Prostate gland (tissue), 2 donors: ENCODE results near the gene TGFBR1. TPM values are rescaled to one million over a fixed set of nuclear protein-coding genes. Genes with fewer than 3 reads are reported as not detected.

Source experiments
- DNase-seq: peaks from one replicate; pipeline ENCODE4 v3.0.0-alpha.2; 2019; ENCODE audit warnings: low spot score
- H3K27ac ChIP-seq, 2 donors: fragments of 200-600 bp; sonication (generic); 2 replicates each; pipeline ENCODE4 v1.5.1; 2017 to 2019
- H3K27me3 ChIP-seq: fragments of 200-600 bp; sonication (generic); replicated peaks from 2 replicates; pipeline ENCODE4 v1.5.1; 2019; ENCODE audit not compliant: insufficient read depth
- H3K36me3 ChIP-seq, 2 donors: fragments of 200-600 bp; sonication (generic); 1 replicate in 1 of 2; 2 replicates in 1 of 2; pipeline versions ENCODE4 v1.5.1 to v1.8.1; 2017 to 2019
- H3K4me1 ChIP-seq: fragments of 200-600 bp; sonication (generic); replicated peaks from 2 replicates; pipeline ENCODE4 v1.5.1; 2019
- H3K4me3 ChIP-seq, 2 donors: fragments of 200-600 bp; sonication (generic); 2 replicates each; pipeline ENCODE4 v1.5.1; 2017 to 2019
- H3K9me3 ChIP-seq: fragments of 200-600 bp; sonication (generic); 2 replicates; pipeline ENCODE4 v1.5.1; 2017
- POLR2A ChIP-seq: fragments of 450-650 bp; IDR thresholded peaks from one replicate; pipeline ENCODE4 v1.6.1; 2016; ENCODE audit warnings: antibody characterized with exemption, mild to moderate bottlenecking
- POLR2AphosphoS5 ChIP-seq: sonication (generic); formaldehyde crosslinking; IDR thresholded peaks from one replicate; pipeline ENCODE4 v1.6.1; 2017; ENCODE audit warnings: antibody characterized with exemption
- WGBS: methylation state at CpG from one replicate; pipeline ENCODE4 v1.1.5; 2018; 5-methylcytosine and 5-hydroxymethylcytosine counted together
- intact Hi-C: fragments of 100-400 bp; cut with DNase I; formaldehyde crosslinking; loops from one replicate; pipeline ENCODE4 v1.14.2; 2022
- total RNA-seq, 2 donors: library from RNA; depleted of rRNA; stranded (reverse); fragments of >200 nt; gene quantifications; one replicate each; pipeline ENCODE4 v1.1.0, GENCODE V29; 2016
- TF ChIP-seq, protein P1 (sequence below), 4 experiments: fragments of 200-600 bp in 2 of 4; fragments of 450-650 bp in 2 of 4; sonication (generic) in 2 of 4; IDR thresholded peaks; 1 replicate in 3 of 4; 2 replicates in 1 of 4; pipeline ENCODE4 v1.5.1; 2016 to 2019; ENCODE audit warnings: antibody characterized with exemption in 4 of 4, mild to moderate bottlenecking in 2 of 4, moderate library complexity in 2 of 4

Gene TGFBR1
- total RNA-seq, 2 donors from 2014 or later, result 22.2 to 25.5 TPM

DNA sequence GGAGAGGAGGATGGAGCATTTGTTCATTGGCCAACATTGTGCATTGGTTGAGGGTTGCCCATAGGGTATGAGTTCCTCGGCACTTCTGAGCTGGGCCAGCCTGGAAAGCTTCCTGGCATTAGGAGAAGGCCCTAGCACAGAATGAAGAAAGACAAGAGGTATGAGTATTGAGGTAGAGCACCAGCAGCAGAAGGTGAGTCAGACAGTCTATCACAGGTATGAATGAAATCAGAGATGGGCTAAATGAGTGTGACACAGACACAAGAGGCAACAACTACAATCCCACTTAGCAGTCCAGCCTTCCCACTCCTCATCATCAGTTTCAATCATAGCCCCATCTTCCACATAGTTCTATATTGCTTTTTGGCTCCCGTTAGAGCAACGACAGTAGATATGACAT is 25.4 kb upstream of the TGFBR1 start:
- intact Hi-C loops, result no loop called here
- DNase-seq, result no peak
- WGBS, result 79% methylated on average over 3 of the region's 3 CpGs

DNA sequence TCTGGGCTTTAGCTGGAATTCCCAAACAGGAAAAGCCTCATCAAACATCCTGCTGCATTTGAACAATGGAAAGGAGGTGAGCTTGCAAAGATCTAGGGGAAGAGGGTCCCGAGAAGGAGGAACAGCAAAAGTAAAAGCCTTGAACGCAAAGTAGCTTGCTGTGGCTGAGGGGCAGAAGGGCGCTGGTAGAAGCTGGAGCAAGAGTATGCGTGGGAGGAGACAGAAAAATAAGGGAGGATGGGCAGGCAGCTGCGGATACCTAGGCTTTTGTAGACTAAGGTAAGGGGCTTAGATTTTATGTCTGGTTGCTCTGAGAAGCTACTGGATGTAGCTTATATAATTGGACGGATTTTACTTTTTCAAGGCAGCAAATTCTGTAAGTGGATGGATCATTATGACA is 21.9 kb upstream of the TGFBR1 start:
- H3K27me3 ChIP-seq, result no peaks in the 10 kb centered on the region
- DNase-seq, result no peak
- H3K36me3 ChIP-seq, result no peaks in the 10 kb centered on the region
- H3K27ac ChIP-seq, result no peak overlapping the region
- TF ChIP-seq POLR2AphosphoS5 (no peak), POLR2A (no peak)
- TF ChIP-seq, protein P1, sequence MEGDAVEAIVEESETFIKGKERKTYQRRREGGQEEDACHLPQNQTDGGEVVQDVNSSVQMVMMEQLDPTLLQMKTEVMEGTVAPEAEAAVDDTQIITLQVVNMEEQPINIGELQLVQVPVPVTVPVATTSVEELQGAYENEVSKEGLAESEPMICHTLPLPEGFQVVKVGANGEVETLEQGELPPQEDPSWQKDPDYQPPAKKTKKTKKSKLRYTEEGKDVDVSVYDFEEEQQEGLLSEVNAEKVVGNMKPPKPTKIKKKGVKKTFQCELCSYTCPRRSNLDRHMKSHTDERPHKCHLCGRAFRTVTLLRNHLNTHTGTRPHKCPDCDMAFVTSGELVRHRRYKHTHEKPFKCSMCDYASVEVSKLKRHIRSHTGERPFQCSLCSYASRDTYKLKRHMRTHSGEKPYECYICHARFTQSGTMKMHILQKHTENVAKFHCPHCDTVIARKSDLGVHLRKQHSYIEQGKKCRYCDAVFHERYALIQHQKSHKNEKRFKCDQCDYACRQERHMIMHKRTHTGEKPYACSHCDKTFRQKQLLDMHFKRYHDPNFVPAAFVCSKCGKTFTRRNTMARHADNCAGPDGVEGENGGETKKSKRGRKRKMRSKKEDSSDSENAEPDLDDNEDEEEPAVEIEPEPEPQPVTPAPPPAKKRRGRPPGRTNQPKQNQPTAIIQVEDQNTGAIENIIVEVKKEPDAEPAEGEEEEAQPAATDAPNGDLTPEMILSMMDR (IDR thresholded peaks at IDR 0.05), result no peak
- 76% methylated on average over 6 of the region's 6 CpGs for WGBS
- H3K4me1 ChIP-seq, result no peaks in the 10 kb centered on the region
- H3K9me3 ChIP-seq, result no peaks in the 10 kb centered on the region
- intact Hi-C loops, result no loop called here
- no peak overlapping the region for H3K4me3 ChIP-seq

More for the DNA sequence above, 25.4 kb upstream of the TGFBR1 start:
- Histone ChIP-seq H3K27ac (no peak overlapping the region), H3K4me3 (no peak overlapping the region), H3K9me3 (no peaks in the 10 kb centered on the region), H3K36me3 (no peaks in the 10 kb centered on the region), H3K4me1 (no peaks in the 10 kb centered on the region), H3K27me3 (no peaks in the 10 kb centered on the region)
- TF ChIP-seq, protein P1 (IDR thresholded peaks at IDR 0.05), result no peak
- TF ChIP-seq POLR2A (no peak), POLR2AphosphoS5 (no peak)

DNA sequence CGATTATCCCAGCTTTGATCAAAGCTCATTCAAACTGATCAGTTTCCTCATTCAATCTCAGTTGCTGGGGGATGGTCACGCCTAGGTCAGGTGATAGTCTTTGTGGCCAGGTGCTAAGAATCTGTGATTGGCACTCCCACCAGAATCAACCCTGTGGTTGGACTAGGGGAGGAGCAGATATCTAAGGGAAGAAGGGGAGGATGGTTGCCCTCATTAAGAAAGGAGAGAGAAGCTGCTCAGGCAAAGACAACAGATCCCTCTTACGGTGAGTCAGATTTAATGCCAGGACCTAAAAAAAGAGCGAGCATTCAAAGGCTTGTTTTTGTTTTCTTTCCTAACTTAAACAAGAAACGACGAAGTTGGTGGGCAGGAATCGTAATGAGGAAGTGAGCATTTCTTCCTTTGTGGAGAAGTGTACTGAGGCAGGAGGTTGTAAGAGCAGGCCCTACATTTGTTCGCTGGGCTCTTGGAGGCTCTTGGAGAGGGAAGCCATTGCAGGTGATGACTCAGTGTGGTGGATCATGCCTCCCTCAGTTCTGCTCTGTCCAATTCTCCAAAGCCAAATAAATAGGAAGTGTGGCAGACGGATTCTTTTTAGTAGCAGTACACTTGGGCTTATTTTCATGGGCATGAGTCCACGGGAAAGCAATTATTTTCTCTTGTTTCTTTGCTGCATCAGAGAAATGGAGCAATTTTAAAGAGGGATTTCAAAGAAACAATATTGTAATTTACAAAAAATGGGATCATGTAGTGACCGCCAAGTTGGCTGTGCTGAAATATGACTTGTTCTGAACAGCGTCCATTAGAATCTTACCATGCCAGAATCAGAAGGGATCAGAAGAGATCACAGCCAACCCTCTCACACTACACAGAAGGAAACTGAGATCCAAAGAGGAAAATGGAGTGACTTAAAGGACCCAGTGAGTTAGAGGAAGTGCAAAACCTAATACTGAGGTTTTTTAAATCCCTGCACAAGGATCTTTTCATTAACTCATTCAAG is 18.7 kb upstream of the TGFBR1 start:
- no peaks in the 10 kb centered on the region for H3K36me3 ChIP-seq
- H3K27ac ChIP-seq, result peak overlapping the region in 1 of 2 donors; percentile 17
- intact Hi-C loops, result no loop called here
- H3K27me3 ChIP-seq, result no peaks in the 10 kb centered on the region
- H3K4me1 ChIP-seq, result no peaks in the 10 kb centered on the region
- WGBS, result 63% methylated on average over 12 of the region's 12 CpGs
- TF ChIP-seq POLR2A, result no peak
- TF ChIP-seq POLR2AphosphoS5, result no peak
- TF ChIP-seq, protein P1 (IDR thresholded peaks at IDR 0.05), result no peak
- no peak for DNase-seq
- no peak overlapping the region for H3K4me3 ChIP-seq
- no peaks in the 10 kb centered on the region for H3K9me3 ChIP-seq

DNA sequence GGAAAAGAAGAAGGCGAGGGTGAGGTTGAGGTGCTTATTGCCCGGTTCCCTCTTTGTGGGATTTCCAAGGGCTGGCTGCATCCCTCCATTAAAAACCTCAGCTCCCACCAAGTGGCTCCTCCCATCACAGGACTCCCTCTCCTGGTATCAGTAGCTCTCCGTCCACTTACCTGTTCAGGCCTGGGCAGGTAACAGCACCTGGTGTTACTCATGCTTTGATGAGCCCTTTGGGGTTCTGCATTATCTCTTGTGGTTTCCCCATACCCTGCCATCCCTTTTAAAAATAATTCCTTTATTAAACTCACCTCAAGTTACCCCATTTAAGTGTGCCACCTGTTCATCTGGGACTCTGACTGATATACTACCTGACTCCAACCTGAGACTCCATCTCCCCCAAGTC is 17.5 kb upstream of the TGFBR1 start:
- no peak overlapping the region for H3K27ac ChIP-seq
- WGBS, result 89% methylated on average over 3 of the region's 3 CpGs
- intact Hi-C loops, result no loop called here
- no peaks in the 10 kb centered on the region for H3K36me3 ChIP-seq
- H3K4me1 ChIP-seq, result no peaks in the 10 kb centered on the region
- TF ChIP-seq POLR2A (no peak), POLR2AphosphoS5 (no peak)
- TF ChIP-seq, protein P1 (IDR thresholded peaks at IDR 0.05), result no peak
- H3K4me3 ChIP-seq, result no peak overlapping the region
- H3K27me3 ChIP-seq, result no peaks in the 10 kb centered on the region
- no peak for DNase-seq
- no peaks in the 10 kb centered on the region for H3K9me3 ChIP-seq
